AG04450 (cell line): ENCODE measurements around the gene PITX2. TPM values are rescaled to one million over a fixed set of nuclear protein-coding genes. Genes with fewer than 3 reads are reported as not detected.

Experiments
- CTCF ChIA-PET: fragments of 300-600, 350-600 bp; formaldehyde crosslinking; extraction: SDS; loops from one replicate; lab custom pipeline; 2022; ENCODE audit warnings: antibody characterized with exemption, inconsistent platforms; lab: Charles Lee
- POLR2A ChIA-PET: fragments of 350-600 bp; formaldehyde crosslinking; extraction: SDS; loops from one replicate; lab custom pipeline; 2021; ENCODE audit warnings: antibody characterized with exemption, inconsistent platforms; lab: Yijun Ruan, JAX
- DNase-seq: peaks from one replicate; pipeline ENCODE4 v3.0.0-alpha.2; 2011; ENCODE audit warnings: low read depth, low spot score
- H3K27ac ChIP-seq: one replicate; pipeline ENCODE4 v1.5.1; 2012; ENCODE audit warnings: low read depth, low read length, control low read depth
- H3K27me3 ChIP-seq: one replicate; pipeline ENCODE4 v1.6.0; 2012; ENCODE audit warnings: low read length; ENCODE audit not compliant: control insufficient read depth, insufficient read depth
- H3K4me3 ChIP-seq: 2 replicates; pipeline ENCODE4 v1.5.1; 2011; ENCODE audit warnings: mild to moderate bottlenecking, low read depth, low read length, control low read depth
- H3K9me3 ChIP-seq: 2 replicates; pipeline ENCODE4 v1.5.1; 2012; ENCODE audit warnings: low read length; ENCODE audit not compliant: control insufficient read depth, insufficient read depth
- CTCF ChIP-seq: IDR thresholded peaks from 2 replicates; pipeline ENCODE4 v1.5.1; 2011; ENCODE audit warnings: low read depth, low read length, control low read depth, inconsistent platforms
- polyA plus RNA-seq: library from polyadenylated mRNA; depleted of rRNA; stranded (reverse); fragments of >200 nt; gene quantifications from 2 replicates; pipeline ENCODE4 v1.2.3, GENCODE V29; 2011

PITX2 gene
- polyA plus RNA-seq, 1 experiment: 0.07 TPM

- ChIA-PET POLR2A (no interaction called here), CTCF (no interaction called here)
- DNase-seq: no peak
- Histone ChIP-seq H3K27me3 (peaks cover 95% of the 10 kb centered on the region), H3K27ac (no peak overlapping the region), H3K4me3 (no peak overlapping the region), H3K9me3 (peaks cover 27% of the 10 kb centered on the region)
- TF ChIP-seq CTCF: no peak
Measured at GRCh38 chr4:110624398-110624780, 1.5 kb upstream of the PITX2 start.

GRCh38 chr4:110623718-110624397, 981 bp upstream of the PITX2 start:
- no peak overlapping the region for H3K27ac ChIP-seq
- H3K4me3 ChIP-seq: no peak overlapping the region
- peaks cover 29% of the 10 kb centered on the region for H3K9me3 ChIP-seq
- ChIA-PET CTCF (interaction anchor here (0.7 kb wide), 1 partner anchor 1007 kb away, joined by 3 read pairs; no protein-coding TSS in a partner anchor), POLR2A (no interaction called here)
- TF ChIP-seq CTCF: no peak
- no peak for DNase-seq
- H3K27me3 ChIP-seq: peaks cover 95% of the 10 kb centered on the region

- Histone ChIP-seq H3K4me3 (peak overlapping the region; percentile 56), H3K27me3 (peaks cover 95% of the 10 kb centered on the region), H3K9me3 (peaks cover 39% of the 10 kb centered on the region), H3K27ac (no peak overlapping the region)
- TF ChIP-seq CTCF: no peak
- CTCF ChIA-PET: interaction anchor here (0.6 to 1.1 kb wide), 5 partner anchors 470 to 1514 kb away, joined by 3 to 4 read pairs (median 3); no protein-coding TSS in a partner anchor
- no peak for DNase-seq
- POLR2A ChIA-PET: no interaction called here
Measured at GRCh38 chr4:110621839-110622751, 782 bp downstream of the PITX2 start.

GRCh38 chr4:110621328-110621812, 1.5 kb downstream of the PITX2 start:
- no peak for TF ChIP-seq CTCF
- ChIA-PET CTCF (interaction anchor here (0.6 to 1.9 kb wide), 5 partner anchors 10 to 1515 kb away, joined by 3 to 5 read pairs (median 4); no protein-coding TSS in a partner anchor), POLR2A (no interaction called here)
- Histone ChIP-seq H3K9me3 (peaks cover 39% of the 10 kb centered on the region), H3K27me3 (peaks cover 95% of the 10 kb centered on the region), H3K4me3 (no peak overlapping the region), H3K27ac (no peak overlapping the region)
- no peak for DNase-seq
